Measurements from ENCODE around the gene NPVF. TPM values are rescaled to one million over a fixed set of nuclear protein-coding genes. Genes with fewer than 3 reads are reported as not detected.

NPVF gene
- total and polyA plus RNA-seq, 12 donors = not detected

- WGBS, 2 donors = 79 to 88% methylated on average over 2 of the region's 2 CpGs
Measured at GRCh38 chr7:25194036-25194435, 34.2 kb downstream of the NPVF start.

GRCh38 chr7:25192043-25192442, 36.2 kb downstream of the NPVF start:
- Histone ChIP-seq H3K9me3 (peaks cover 0 to 14% (median 0%) of the 10 kb centered on the region in 11 donors), H3K4me1 (no peaks in the 10 kb centered on the region), H3K36me3 (no peaks in the 10 kb centered on the region), H3K4me3 (no peak overlapping the region), H3K27ac (no peak overlapping the region), H3K27me3 (peaks cover 0 to 19% (median 4%) of the 10 kb centered on the region in 7 donors)
- intact Hi-C loops (cut with DNase I) = no loop called here
- ATAC-seq (no peak), DNase-seq (no peak)
- TF ChIP-seq CTCF (IDR thresholded peaks at IDR 0.05) = no peak
- WGBS, 2 donors = 77 to 81% methylated on average over 3 of the region's 3 CpGs

More at GRCh38 chr7:25194036-25194435, 34.2 kb downstream of the NPVF start:
- Histone ChIP-seq H3K4me3 (no peak overlapping the region), H3K27me3 (peaks cover 0 to 4% (median 0%) of the 10 kb centered on the region in 7 donors), H3K9me3 (peaks cover 0 to 14% (median 0%) of the 10 kb centered on the region in 11 donors), H3K36me3 (no peaks in the 10 kb centered on the region), H3K4me1 (no peaks in the 10 kb centered on the region), H3K27ac (no peak overlapping the region)
- intact Hi-C loops (cut with DNase I) = no loop called here
- ATAC-seq (no peak), DNase-seq (no peak)
- TF ChIP-seq CTCF (IDR thresholded peaks at IDR 0.05) = no peak

GRCh38 chr7:25189197-25189596, 39.1 kb downstream of the NPVF start:
- 83 to 92% methylated on average over 6 of the region's 6 CpGs for WGBS, 2 donors
- no peak for TF ChIP-seq CTCF (IDR thresholded peaks at IDR 0.05)
- intact Hi-C loops (cut with DNase I) = no loop called here

GRCh38 chr7:25187932-25188331, 40.4 kb downstream of the NPVF start:
- Histone ChIP-seq H3K36me3 (no peaks in the 10 kb centered on the region), H3K27me3 (peaks cover 0 to 22% (median 4%) of the 10 kb centered on the region in 7 donors), H3K4me3 (no peak overlapping the region), H3K27ac (no peak overlapping the region), H3K4me1 (no peaks in the 10 kb centered on the region), H3K9me3 (no peaks in the 10 kb centered on the region)
- no peak for TF ChIP-seq CTCF (IDR thresholded peaks at IDR 0.05)
- ATAC-seq = no peak
- WGBS, 2 donors = 80 to 82% methylated on average over 8 of the region's 8 CpGs
- intact Hi-C loops (cut with DNase I) = no loop called here
- DNase-seq = no peak

More at GRCh38 chr7:25189197-25189596, 39.1 kb downstream of the NPVF start:
- Histone ChIP-seq H3K27ac (no peak overlapping the region), H3K4me1 (no peaks in the 10 kb centered on the region), H3K27me3 (peaks cover 0 to 19% (median 4%) of the 10 kb centered on the region in 7 donors), H3K9me3 (no peaks in the 10 kb centered on the region), H3K36me3 (no peaks in the 10 kb centered on the region), H3K4me3 (no peak overlapping the region)
- DNase-seq (no peak), ATAC-seq (no peak)
